ENCODE measurements around the gene IL17RA.

DNA sequence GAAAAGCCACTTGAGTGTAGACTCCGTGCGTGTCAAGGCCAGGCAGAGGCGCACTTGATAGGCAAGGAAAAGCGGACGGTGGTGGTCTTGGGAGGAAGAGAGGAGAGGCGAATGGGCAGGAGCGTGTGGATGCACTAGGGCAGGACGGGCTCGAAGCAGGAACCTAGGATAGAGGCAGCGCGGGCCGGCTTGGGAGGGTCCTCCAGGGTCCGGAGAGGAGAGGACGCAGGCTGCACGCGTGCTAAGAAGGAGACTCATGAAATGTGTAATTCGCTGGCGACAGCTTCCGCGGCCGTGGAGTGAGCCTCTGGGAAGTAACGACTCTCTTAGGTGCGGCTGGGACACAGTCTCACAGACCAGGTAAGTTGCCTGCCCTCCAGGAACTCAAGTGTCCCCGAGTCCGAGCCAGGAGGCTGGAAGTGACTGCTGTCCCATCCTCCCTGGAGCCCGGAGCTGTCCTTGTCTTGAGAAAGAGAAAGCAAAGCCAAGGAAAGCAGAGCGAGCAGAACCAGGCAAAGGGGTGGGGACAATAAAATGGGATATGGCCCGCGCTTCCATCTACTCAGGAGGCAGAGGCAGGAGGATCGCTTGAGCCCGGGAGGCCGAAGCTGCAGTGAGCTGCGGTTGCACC is 874 bp upstream of the IL17RA start:
- TF ChIP-seq, protein P1, sequence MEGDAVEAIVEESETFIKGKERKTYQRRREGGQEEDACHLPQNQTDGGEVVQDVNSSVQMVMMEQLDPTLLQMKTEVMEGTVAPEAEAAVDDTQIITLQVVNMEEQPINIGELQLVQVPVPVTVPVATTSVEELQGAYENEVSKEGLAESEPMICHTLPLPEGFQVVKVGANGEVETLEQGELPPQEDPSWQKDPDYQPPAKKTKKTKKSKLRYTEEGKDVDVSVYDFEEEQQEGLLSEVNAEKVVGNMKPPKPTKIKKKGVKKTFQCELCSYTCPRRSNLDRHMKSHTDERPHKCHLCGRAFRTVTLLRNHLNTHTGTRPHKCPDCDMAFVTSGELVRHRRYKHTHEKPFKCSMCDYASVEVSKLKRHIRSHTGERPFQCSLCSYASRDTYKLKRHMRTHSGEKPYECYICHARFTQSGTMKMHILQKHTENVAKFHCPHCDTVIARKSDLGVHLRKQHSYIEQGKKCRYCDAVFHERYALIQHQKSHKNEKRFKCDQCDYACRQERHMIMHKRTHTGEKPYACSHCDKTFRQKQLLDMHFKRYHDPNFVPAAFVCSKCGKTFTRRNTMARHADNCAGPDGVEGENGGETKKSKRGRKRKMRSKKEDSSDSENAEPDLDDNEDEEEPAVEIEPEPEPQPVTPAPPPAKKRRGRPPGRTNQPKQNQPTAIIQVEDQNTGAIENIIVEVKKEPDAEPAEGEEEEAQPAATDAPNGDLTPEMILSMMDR (IDR thresholded peaks at IDR 0.05; ENCODE audit: extremely low read depth in 1 of 2, insufficient read depth in 1 of 2, low read depth in 1 of 2, low read length in 2 of 2), result no peak
- no peak for TF ChIP-seq POLR2AphosphoS5 (IDR thresholded peaks at IDR 0.05; ENCODE audit: insufficient read depth, low read depth, low read length)
- TF ChIP-seq POLR2A (IDR thresholded peaks at IDR 0.05; ENCODE audit: low read depth, low read length), result no peak
- no peak for TF ChIP-seq MYC (IDR thresholded peaks at IDR 0.05; ENCODE audit: low read depth, low read length)
- no peak for TF ChIP-seq GATA2 (IDR thresholded peaks at IDR 0.05; ENCODE audit: insufficient read depth, insufficient read length, low read depth, low read length)
- no peak for TF ChIP-seq FOS (IDR thresholded peaks at IDR 0.05; ENCODE audit: borderline replicate concordance, insufficient read depth, low read length)
- no peak for TF ChIP-seq EZH2 (IDR thresholded peaks at IDR 0.05; ENCODE audit: borderline replicate concordance, low read depth, low read length, severe bottlenecking)
